NB4 (cell line): ENCODE measurements around the gene SLC22A5.
"Not testable (repeated sequence)": the region's sequence is repeated elsewhere in the genome, so short reads cannot be mapped to it uniquely, and the experiment has no call there.

Source experiments
- DNase-seq: peaks from one replicate; pipeline ENCODE4 v3.0.0; 2010; ENCODE audit warnings: low read depth
- H3K4me3 ChIP-seq: one replicate; pipeline ENCODE4 v1.5.1; 2011; ENCODE audit warnings: mild to moderate bottlenecking, low read depth, low read length, moderate library complexity
- CTCF ChIP-seq: IDR thresholded peaks from one replicate; pipeline ENCODE4 v1.5.1; 2012; ENCODE audit warnings: low read depth, low read length
- MYC ChIP-seq: IDR thresholded peaks from 2 replicates; pipeline ENCODE4 v1.6.1; 2011; ENCODE audit warnings: low read depth, low read length
- POLR2A ChIP-seq: IDR thresholded peaks from 2 replicates; pipeline ENCODE4 v1.6.1; 2011; ENCODE audit warnings: mild to moderate bottlenecking; ENCODE audit not compliant: insufficient read length; ENCODE audit errors: extremely low read depth
- TF ChIP-seq, protein P1 (sequence below): IDR thresholded peaks from 2 replicates; pipeline ENCODE4 v1.6.1; 2011; ENCODE audit warnings: low read depth, low read length

SLC22A5 gene

GRCh38 chr5:132392978-132393825 lies 23.7 kb downstream of the SLC22A5 start:
- no peak overlapping the region for H3K4me3 ChIP-seq
- TF ChIP-seq MYC (no peak), POLR2A (no peak), CTCF (no peak)
- TF ChIP-seq, protein P1, sequence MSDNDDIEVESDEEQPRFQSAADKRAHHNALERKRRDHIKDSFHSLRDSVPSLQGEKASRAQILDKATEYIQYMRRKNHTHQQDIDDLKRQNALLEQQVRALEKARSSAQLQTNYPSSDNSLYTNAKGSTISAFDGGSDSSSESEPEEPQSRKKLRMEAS: no peak
- DNase-seq: no peak

DNA sequence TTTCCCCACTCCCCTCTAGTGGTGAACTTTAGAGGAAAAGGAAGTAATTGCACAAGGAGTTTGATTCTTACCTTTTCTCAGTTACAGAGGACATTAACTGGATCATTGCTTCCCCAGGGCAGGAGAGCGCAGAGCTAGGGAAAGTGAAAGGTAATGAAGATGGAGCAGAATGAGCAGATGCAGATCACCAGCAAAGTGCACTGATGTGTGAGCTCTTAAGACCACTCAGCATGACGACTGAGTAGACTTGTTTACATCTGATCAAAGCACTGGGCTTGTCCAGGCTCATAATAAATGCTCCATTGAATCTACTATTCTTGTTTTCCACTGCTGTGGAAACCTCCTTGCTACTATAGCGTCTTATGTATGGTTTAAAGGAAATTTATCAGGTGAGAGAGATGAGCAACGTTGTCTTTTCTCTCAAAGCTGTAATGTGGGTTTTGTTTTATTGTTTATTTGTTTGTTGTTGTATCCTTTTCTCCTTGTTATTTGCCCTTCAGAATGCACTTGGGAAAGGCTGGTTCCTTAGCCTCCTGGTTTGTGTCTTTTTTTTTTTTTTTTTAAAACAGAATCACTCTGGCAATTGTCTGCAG lies 25.3 kb downstream of the SLC22A5 start:
- TF ChIP-seq MYC (no peak), POLR2A (no peak), CTCF (no peak)
- TF ChIP-seq, protein P1: no peak
- no peak for DNase-seq
- no peak overlapping the region for H3K4me3 ChIP-seq

- no peak for TF ChIP-seq POLR2A
- H3K4me3 ChIP-seq: no peak overlapping the region
Measured at GRCh38 chr5:132396589-132397031, 27.1 kb downstream of the SLC22A5 start.

DNA sequence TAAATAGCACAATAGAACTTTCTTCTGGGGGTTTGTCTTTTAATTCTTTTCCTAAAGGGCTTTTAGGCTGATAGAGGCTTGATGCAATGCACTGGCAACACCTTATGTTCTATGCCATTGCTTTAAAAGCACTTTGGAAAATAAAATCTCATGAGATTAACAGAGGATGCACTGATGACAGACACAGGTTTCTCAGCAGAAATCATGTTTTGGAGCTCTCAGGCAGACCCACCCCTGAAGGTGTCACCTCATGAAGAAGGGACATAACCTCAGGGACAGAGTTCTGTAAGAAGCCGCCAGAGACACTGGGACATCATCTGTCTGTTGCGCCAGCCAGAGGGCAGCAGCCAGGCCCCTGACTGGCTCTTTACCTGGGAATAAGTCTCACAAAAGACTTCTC lies 27.7 kb downstream of the SLC22A5 start:
- H3K4me3 ChIP-seq: no peak overlapping the region
- TF ChIP-seq, protein P1: no peak
- no peak for TF ChIP-seq POLR2A
- TF ChIP-seq MYC: no peak
- TF ChIP-seq CTCF: no peak
- no peak for DNase-seq

More at GRCh38 chr5:132396589-132397031, 27.1 kb downstream of the SLC22A5 start:
- DNase-seq: no peak

- H3K4me3 ChIP-seq, DNase-seq: not testable (repeated sequence)
Measured at GRCh38 chr5:132397936-132398675, 28.6 kb downstream of the SLC22A5 start.

DNA sequence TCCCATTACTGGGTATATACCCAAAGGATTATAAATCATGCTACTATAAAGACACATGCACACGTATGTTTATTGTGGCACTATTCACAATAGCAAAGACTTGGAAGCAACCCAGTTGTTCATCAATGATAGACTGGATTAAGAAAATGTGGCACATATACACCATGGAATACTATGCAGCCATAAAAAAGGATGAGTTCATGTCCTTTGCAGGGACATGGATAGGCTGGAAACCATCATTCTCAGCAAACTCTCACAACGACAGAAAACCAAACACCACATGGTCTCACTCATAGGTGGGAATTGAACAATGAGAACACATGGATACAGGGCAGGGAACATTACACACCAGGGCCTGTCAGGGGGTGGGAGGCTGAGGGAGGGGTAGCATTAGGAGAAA lies 34.5 kb downstream of the SLC22A5 start:
- not testable (repeated sequence) for DNase-seq, H3K4me3 ChIP-seq

GRCh38 chr5:132405646-132406045 lies 36.1 kb downstream of the SLC22A5 start:
- H3K4me3 ChIP-seq: no peak overlapping the region
- TF ChIP-seq, protein P1: no peak
- TF ChIP-seq POLR2A (no peak), MYC (no peak), CTCF (no peak)
- no peak for DNase-seq
